Measurements from ENCODE around the gene PHKA2. TPM values are rescaled to one million over a fixed set of nuclear protein-coding genes. Genes with fewer than 3 reads are reported as not detected.
"Not testable (repeated sequence)": the region's sequence is repeated elsewhere in the genome, so short reads cannot be mapped to it uniquely, and the experiment has no call there.

The PHKA2 gene
- total RNA-seq, 1 experiment from 2014 or later: 5.9 TPM

GRCh38 chrX:18871161-18871890 lies 112.6 kb downstream of the PHKA2 start:
- no peak for DNase-seq (ENCODE audit: low read depth)

DNA sequence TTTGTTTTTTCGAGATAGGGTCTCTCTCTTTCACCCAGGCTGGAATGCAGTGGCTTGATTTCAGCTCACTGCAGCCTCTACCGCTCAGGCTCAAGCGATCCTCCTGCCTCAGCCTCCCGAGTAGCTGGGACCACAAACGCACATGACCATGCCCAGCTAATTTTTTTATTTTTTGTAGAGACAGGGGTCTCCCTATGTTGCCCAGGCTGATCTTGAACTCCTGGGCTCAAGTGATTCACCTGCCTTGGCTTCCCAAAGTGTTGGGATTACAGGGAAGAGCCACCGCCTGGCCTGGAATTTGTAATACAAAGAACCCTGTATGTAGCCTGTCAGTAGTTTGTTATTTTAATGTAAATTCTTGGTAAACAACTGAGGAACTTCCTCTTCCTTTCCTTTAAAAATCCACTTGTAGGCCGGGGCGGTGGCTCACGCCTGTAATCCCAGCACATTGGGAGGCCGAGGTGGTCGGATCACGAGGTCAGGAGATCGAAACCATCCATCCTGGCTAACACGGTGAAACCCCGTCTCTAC lies 119.5 kb downstream of the PHKA2 start:
- no peak for DNase-seq (ENCODE audit: low read depth)

- DNase-seq (ENCODE audit: low read depth): no peak
Measured at GRCh38 chrX:18861511-18861910, 122.4 kb downstream of the PHKA2 start.

- no peak for DNase-seq (ENCODE audit: low read depth)
Measured at GRCh38 chrX:18856645-18856997, 127.3 kb downstream of the PHKA2 start.

DNA sequence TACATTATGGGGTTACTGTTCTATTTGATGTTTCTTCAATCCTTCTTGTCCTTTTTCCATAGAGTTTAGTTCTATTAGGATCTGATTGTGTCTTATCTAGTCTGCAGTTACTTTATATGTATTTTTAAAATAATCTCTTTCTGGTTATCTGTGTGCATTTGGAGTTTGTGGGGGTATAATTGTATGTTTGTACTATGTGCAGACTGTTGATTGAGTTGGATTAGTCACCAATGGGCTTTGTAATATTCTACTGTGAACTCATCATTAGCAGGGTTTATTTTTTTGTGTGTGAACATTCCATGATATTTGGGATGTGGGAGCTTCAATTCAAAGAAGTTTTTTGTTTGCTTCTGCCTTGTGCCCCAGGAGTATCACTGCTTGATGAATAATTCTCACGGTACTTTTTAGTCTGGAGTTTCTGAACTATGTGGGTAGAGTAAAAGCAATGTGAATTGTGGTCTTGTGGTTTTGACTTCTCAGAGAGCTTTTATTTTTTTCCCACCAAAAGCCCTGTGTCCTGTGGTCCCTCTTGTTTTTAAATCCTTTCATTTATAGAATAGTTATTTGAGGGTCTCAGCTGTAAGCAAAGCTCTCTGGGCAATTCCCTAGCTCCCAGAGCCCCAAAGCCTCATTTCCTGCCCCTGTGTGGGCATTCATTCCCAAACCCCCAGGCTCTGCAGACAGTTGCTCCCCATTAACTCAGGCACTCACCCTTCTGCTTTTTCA lies 127.8 kb downstream of the PHKA2 start:
- DNase-seq (ENCODE audit: low read depth): peak; percentile 81

- DNase-seq (ENCODE audit: low read depth): not testable (repeated sequence)
Measured at GRCh38 chrX:18847901-18848300, 136.0 kb downstream of the PHKA2 start.

Other genes starting within 250 kb of the PHKA2 start
- 0.11 and 0.13 TPM in 2 replicates for gene ADGRG2, start 138.4 kb upstream of the PHKA2 start, total RNA-seq (2014; rRNA removed)

Data from LHCN-M2 (cell line).